GM12892 (cell line): ENCODE measurements around the gene TAP1.

Source experiments
- POLR2A ChIP-seq: IDR thresholded peaks from 2 replicates; pipeline ENCODE4 v1.6.1; 2011; ENCODE audit warnings: low read depth, low read length, control low read depth
- POLR2AphosphoS5 ChIP-seq: IDR thresholded peaks from 2 replicates; pipeline ENCODE4 v1.6.1; 2011; ENCODE audit warnings: low read depth, low read length, control low read depth
- TAF1 ChIP-seq: IDR thresholded peaks from 2 replicates; pipeline ENCODE4 v1.6.1; 2011; ENCODE audit warnings: low read depth, mild to moderate bottlenecking, control low read depth, low read length, borderline replicate concordance

DNA sequence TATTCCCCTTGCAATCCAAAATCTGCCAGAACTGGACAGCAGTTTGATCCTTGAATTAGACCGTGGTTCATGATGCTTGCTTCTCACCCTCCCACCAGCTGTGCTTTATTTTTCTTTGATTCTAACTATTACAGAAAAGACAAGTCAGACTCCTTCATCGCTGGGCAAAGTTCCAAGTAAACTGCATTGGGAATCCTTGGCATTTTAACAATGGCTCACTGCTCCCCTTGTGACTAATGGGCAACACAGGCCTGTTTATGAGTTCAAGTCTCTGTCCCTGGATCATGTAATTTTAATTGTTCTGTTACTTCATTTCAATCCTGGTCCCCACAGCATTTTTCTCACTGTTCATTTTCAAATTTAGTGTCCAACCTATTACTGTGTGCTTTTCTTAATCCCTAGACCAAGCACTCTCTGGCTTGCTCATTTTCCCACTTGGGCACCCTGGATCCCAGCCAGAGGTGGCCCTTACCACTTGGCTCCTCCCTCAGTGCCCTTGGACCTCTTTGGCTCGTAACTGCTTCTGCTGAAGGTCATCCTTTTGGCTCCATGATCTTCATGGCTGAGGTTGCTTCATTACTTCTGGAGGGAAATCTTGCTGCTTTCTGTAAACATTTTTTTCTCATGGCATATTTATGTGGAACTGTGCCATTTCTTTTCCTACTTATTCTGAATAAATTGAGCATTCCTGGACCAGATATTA is 33.3 kb upstream of the TAP1 start:
- TF ChIP-seq POLR2AphosphoS5 (no peak), POLR2A (no peak), TAF1 (no peak)
